NCI-H345 (cell line): ENCODE results near the gene KIAA0319L.

ENCODE experiments used
- DNase-seq: peaks from one replicate; lab custom pipeline; 2025; lab: John Stamatoyannopoulos, UW

The KIAA0319L gene

GRCh38 chr1:35443768-35444518 is 113.3 kb downstream of the KIAA0319L start:
- no peak for DNase-seq

- no peak for DNase-seq
Measured at GRCh38 chr1:35442734-35443133, 114.5 kb downstream of the KIAA0319L start.

- no peak for DNase-seq
Measured at GRCh38 chr1:35441926-35442579, 115.2 kb downstream of the KIAA0319L start.

- no peak for DNase-seq
Measured at GRCh38 chr1:35439626-35440025, 117.6 kb downstream of the KIAA0319L start.

- no peak for DNase-seq
Measured at GRCh38 chr1:35437200-35437599, 120.0 kb downstream of the KIAA0319L start.

- no peak for DNase-seq
Measured at GRCh38 chr1:35436078-35436477, 121.1 kb downstream of the KIAA0319L start.

DNA sequence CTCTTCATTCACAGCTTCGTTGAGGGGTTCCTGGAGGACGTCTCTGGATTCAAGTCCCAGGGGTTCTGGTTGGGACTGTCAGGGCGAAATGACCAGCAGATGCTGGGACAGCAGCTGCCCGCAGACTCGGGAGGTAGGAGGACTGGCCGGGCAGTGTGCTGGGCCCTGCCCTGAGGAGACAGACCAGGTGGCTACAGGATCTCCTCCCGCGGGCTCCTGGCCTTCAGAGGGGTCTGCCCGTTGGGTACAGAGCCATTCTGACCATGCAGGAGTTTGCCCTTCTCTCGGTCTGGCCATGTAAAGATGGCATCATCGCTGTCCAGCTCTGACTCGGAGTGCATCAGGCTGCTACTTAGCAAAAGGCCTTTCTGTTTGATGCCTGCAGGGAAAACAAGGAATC is 122.5 kb downstream of the KIAA0319L start:
- no peak for DNase-seq

GRCh38 chr1:35433714-35434113 is 123.5 kb downstream of the KIAA0319L start:
- DNase-seq = no peak

- DNase-seq = no peak
Measured at GRCh38 chr1:35432231-35432630, 125.0 kb downstream of the KIAA0319L start.

- DNase-seq = no peak
Measured at GRCh38 chr1:35431173-35431599, 126.0 kb downstream of the KIAA0319L start.

- no peak for DNase-seq
Measured at GRCh38 chr1:35430762-35431161, 126.4 kb downstream of the KIAA0319L start.

DNA sequence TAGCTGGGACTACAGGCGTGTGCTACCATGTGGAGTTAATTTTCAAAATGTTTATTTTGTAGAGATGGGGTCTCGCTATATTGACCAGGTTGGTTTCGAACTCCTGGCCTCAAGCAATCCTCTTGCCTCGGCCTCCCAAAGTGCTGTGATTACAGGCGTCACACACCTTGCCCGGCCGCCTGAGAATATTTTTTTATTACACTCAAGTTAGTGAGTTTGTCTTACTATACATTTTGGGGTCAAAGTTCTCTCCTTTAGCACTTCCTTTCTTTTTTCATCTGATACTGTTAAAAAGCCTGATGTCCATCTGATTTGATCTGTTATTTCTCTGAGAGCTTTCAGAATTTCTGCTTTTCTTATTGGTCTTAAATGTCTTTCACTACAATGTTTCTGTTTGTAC is 128.8 kb downstream of the KIAA0319L start:
- DNase-seq = no peak

- DNase-seq = no peak
Measured at GRCh38 chr1:35426097-35426586, 131.1 kb downstream of the KIAA0319L start.

- DNase-seq = no peak
Measured at GRCh38 chr1:35408925-35409324, 148.3 kb downstream of the KIAA0319L start.

DNA sequence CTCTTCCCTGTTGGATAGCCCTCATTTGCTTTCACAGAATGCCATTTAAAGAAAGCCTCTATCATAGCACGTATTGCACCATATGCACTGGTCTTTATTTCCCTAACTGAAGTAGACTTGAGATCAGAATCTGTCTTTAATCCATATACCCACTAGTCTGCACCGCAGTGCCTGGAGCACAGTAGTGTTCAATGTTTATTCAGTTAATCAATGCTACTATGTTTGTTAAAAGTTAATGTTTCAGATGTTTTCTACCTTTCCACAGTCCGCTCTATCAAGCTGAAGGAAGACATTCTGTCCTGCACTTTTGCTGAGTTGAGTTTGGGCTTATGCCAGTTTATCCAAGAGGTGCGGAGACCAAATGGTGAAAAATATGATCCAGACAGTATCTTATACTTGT is 149.5 kb downstream of the KIAA0319L start:
- no peak for DNase-seq

DNA sequence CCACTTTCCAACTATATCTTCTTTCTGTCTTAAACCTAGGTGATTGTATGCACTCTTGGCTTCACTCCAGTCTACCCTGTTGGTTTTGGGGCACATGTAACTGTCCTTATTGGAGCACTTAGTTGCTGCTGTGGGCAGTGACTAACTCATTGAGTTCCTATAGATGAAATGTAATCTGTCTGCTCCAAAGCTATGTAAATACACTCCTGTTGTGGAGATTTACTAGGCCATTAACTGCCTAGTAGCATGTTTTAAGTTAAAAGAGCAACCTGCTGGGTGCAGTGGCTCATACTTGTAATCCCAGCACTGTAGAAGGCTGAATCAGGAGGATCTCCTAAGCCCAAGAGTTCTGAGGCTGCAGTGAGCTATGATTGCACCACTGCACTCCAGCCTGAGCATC is 151.1 kb downstream of the KIAA0319L start:
- DNase-seq = no peak

DNA sequence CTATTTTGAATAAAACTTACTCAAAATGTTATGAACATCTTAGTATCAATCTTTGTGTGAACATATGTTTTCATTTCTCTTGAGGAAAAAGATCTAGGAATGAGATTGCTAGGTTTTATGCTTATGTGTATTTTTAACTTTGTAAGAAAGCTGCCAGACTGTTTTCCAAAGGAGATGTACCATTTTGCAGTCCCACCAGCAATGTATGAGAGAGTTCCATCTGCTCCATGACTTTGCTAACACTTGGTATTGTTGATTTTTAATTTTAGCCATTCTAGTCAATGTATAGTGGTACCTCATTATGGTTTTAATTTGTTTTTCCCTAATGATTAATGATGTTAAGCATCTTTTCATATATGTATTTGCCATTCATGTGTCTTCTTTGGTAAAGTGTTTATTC is 156.2 kb downstream of the KIAA0319L start:
- no peak for DNase-seq

- no peak for DNase-seq
Measured at GRCh38 chr1:35398739-35399138, 158.5 kb downstream of the KIAA0319L start.

DNA sequence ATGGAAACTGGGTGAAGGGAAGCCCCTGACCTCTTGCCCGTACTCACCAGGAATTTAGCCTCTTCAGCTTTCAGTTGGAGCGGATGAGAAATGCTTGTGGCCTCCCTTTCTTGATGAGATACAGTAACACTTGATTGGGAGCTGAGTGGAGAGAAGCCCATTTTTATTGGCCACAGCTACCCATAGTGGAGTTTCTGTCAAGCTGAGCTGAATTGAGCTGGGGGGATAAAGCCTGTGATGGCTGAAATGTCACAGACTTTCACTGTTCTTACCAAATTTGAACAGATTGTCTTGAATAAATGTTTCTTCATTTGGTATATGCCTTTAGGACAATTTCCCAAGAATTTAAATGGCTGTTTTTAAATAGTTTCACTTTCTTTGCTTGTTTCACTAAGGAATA is 162.8 kb downstream of the KIAA0319L start:
- DNase-seq = no peak

DNA sequence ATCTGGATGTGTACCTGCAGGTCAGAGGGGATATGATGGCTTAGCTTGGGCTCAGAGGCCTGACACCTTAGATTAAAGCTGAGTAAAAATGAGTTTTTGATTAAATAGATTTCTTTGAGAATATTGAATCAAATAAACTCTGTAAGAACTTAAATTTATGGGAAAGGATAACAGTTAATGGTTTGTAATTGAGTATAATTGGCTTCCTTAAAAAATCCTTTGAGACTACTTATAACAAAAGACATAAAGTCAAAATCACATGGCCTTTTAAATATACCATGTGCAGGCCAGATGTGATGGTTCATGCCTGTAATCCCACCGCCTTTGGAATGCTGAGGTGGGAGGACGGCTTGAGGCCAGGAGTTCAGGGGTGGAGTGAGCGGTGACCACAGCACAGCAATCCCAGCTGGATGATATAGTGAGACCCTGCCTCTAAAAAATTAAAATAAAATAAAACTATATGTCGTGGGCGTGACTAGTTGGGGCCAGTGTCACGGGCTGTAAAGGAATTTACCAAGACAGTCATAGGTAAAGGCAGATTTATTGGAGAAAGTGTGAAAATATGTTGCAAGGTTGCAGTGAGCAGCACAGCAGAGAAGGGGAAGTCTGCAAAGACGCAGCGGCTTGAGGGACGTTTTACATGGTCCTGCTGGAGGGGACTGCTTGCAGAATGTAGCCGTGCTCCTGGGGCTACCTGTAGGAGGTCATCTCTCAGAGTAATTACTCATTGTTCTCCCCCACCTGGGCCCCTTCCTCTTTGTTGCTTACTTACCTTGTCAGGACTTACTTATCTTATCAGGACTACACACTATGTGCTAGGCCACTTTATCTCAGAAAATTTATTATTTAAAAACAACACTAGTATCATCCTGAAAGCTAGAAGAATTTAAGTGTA is 166.4 kb downstream of the KIAA0319L start:
- DNase-seq = no peak

GRCh38 chr1:35386959-35387358 is 170.2 kb downstream of the KIAA0319L start:
- no peak for DNase-seq

GRCh38 chr1:35386290-35386689 is 170.9 kb downstream of the KIAA0319L start:
- DNase-seq = no peak
